HG03469 (cell line): ENCODE data around the gene KCTD5.

Experiments
- ATAC-seq: cut with Tn5 transposase; IDR thresholded peaks from one replicate; pipeline ENCODE4 v1.9.1; 2021; ENCODE audit warnings: mild to moderate bottlenecking, moderate library complexity, moderate number of reproducible peaks; ENCODE audit not compliant: unreplicated experiment

Gene KCTD5

DNA sequence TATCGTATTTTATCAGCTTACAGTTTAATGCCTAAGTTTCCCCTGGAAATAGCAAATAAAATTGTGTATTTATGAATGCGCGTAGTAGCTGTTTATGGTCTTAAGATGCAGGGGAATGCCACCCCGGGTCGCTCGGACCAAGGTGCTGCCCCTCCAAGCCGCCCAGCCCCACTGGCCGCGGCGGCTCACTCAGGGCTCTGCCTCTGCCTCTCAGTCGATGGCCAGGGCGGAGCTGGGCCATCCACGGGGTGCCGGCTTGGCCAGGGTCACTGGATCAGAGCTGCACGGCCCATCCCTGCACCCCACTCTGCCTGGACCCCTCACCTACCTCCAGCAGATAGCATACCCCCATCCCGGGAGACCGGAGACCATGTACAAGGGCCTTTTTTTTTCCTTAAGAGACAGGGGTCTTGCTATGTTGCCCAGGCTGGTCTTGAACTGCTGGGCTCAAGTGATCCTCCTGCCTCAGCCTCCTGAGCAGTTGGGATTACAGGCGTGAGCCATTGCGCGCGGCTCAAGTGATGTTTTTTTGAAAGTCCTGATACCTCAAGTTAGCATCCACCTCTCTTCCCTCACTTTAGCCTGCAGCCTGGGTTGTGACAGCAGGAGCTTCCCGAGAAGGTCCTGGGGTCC, 26.7 kb downstream of the KCTD5 start:
- ATAC-seq = no peak

DNA sequence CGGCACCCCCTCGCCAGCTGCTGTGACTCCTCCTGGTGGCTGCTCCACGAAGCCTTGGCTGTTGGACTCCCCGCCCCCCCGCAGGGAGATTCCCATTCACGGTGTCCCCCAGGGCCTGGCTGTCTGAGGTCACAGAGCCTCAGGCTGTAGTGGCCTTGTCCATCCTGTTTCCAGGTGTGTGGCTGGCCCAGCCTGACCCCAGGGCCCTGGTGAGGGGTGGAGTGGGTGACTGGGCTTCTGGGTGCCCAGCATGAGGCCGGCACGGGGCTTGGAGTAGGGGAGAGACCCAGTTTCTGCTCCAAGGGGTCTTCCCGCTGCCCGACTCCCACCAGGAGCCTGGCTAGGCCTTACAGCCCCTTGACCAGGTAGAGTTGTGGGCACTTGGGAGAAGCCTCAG, 27.3 kb downstream of the KCTD5 start:
- no peak for ATAC-seq

DNA sequence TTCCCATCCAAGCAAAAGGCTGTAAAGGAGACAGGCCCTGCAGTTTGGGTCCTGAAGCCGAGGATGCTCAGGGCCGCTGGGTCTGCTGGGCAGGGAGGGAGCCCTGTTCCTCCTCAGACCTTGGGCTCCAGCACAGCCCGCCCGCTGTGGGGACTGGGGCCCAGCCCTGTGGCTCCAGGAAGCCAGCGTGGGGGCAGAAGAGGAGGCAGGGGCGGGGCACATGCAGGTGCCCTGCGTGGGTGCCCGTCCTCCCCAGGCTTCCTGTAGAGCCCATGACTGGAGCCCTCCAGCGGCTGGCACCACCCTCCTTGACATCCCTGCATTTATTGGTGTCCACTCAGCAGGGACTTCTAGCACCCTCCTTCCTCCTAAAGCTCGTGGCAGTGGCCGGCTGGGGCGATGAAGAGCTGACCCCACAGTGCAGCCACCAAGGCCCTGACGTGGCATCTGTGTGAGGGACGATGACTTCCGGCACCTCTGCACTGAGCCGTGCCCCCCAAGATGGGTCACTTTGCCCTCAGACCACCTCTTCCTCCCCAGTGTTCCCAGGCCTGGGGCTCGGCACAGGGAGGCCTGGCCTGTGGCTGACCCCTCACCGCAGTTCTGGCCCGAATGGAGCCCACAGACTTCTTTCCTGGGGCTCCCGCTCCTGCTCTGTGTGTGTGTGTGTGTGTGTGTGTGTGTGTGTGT, 27.8 kb downstream of the KCTD5 start:
- no peak for ATAC-seq

DNA sequence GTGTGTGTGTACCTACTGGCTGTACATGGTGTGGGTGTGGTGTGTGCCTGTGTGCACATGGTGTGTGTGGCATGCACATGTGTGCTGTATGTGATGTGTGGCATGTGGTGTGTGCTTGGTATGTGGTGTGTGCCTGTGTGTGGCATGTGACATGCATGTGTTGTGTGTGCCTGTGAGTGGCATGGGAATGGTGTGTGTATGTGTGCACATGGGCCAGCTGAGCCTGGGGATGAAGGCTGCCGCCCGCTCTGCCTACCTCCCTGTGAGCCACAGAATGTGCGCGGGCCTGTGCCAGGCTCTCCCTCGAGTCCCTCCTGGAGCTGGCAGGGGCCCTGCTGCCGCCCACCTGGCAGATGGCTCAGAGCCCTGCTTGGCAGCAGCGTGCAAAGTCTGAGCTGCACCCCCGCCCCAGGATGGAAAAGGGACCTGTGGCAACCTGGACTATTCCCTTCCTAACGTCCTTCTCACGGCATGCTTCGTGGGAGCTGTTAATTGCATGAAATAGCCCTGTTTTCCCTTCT, 28.4 kb downstream of the KCTD5 start:
- no peak for ATAC-seq

DNA sequence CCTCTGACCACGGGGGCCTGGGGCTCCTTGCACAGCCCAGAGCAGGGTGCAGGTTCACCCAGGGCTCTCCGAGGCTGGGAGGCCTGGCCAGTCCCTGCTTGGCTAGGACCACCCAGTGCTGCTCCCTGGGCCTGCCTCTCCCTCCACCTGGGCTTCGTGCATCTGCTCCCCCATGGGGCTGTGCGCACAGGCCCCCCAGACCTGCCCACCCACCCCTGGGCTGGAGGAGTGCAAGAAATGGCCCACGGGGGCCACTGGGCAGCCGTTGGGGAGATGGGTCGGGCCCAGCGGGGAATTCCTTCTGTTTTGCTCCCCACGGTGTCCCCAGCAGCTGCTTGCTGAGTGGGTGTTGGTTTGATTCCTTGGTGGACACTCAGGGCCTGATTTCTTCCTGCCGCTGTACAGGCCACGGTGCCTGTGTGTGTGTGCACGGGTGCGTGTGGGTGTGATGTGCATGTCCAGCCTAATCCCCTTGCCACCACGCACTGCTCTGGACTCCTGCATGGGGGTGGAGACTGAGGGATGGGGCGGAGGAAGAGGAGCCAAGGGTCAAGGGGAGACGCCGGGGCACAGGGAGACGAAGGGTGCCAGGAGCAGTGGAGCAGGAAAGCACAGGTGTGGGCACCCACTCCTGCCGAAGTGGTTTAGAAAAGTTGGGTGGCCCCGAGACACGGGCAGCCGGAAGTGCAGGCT, 29.2 kb downstream of the KCTD5 start:
- ATAC-seq = no peak

DNA sequence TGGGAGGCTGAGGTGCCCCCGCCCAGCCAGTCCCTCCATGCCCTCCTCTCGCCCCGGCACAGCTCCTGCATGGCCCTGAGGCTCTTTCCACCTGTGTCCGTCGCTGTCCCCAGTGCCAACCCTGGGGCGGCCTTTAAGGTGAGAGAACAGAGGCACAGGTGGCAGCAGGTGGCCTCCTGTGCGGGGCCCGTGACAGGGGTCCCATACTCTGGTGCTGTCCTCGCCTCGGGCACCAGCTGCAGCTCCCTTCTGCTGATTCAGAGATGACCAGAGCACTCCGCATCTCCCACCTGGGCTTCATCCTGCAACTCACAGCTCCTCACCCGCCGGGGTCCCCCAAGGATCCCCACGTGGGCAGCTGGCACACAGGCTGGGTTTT, 29.7 kb downstream of the KCTD5 start:
- no peak for ATAC-seq

DNA sequence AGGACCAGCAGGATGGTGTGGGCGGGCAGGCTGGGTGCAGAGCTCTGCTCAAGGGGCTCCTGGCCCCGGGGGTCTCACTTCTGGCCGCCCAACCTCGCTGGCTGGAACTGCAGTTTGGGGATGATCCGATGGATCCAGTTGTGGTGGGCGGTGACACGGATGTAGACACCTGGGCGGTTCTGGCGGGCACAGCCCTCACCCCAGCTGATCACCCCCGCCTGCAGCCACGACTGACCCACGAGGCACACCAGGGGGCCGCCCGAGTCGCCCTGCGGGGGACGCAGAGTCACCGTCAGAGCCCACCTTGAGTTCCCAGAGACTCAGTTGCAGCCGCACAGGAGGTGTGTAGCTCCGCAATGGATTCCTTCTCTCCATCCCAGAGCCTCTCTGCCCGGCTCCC, 30.2 kb downstream of the KCTD5 start:
- no peak for ATAC-seq

DNA sequence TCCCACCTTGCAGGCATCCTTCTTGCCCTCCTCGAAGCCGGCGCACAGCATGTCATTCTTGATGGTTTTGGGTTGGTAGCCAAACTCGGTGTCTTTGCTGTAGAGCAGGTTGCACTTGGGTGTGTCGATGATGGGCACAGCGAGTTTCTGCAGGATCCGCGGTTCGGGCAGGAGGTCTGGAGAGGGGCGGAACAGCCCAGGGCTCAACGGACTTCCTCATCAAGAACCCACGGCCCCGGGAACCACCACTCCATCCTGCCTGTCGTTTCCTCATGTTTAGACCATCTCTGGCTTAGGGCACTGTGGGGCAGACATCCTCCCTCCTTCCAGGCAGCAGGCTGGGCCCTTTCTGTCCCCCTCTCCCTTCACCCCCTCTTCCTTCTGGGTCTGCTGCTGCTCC, 31.2 kb downstream of the KCTD5 start:
- ATAC-seq = no peak

DNA sequence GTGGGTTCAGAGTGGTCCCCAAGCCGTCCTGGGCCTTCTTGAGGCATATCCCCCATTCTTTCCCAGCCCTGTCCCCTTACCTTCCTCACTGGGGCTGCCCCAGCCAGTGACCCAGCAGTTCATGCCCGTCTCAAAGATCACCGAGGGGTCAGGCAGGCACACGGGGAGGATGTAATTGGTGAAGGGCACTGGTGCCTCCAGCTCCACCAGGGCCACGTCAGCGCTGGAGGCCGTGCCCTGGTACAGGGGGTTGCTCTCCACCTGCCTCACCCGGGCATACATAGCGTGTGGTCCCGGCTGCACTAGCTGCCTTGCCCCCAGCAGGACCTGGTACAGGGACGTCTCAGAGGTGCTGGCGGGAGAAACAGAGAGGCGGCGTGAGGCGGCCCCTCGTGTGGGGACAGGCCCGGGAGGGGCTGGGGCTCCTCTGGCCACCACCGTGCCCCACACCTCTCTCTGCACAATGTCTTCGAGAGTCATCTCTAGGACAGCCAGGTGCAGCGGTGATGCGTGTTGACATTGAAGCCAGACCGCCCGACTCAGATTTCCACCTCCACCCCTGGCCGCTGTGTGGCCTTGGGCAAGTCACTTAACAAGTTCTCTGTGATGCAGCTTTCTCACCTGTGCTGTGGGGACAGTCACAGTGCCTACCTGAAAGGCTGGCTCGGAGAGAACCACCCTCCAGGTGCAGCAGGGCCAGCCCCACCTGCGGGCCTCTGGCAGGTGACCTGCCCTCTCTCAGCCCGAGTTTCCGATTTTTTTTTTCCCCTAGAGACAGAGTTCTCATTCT, 31.9 kb downstream of the KCTD5 start:
- ATAC-seq = no peak

DNA sequence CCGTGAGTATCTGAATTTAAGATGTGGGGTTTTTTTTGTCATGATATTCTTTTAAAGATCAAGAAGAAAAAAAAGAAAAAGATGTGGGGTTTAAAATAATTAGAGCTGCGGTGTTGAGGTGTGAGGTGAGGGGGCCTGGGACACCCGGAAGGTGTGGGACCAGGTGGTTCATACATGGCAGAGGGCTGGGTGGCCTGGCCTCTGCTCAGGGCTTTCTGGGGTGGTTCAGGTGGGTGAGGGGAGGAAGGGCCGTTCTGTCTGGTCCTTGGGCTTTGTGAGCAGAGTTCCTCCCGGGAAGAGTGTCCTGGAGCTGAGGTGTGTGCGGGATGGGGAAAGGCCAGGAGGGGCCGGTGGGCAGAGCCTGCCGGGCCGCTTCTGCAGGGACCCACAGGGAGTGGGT, 32.7 kb downstream of the KCTD5 start:
- no peak for ATAC-seq

DNA sequence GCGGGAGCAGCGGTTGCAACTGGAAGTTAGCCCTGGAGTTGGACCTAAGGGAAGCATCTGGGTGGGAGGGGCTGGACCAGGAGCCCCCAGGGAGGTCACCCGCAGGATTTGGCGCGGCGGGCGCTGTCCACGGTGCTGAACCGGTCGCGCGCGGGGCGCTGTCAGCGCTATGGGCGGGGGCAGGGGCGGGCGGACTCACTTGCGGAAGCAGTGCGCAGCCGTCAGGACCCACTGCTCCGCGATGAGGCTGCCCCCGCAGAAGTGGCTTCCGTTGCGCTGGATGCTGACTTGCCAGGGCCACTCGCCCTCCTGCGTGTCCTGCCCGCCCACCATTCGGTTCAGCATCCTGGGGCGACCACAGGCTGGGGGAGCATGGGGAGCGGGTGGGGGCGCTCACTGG, 33.2 kb downstream of the KCTD5 start:
- no peak for ATAC-seq

DNA sequence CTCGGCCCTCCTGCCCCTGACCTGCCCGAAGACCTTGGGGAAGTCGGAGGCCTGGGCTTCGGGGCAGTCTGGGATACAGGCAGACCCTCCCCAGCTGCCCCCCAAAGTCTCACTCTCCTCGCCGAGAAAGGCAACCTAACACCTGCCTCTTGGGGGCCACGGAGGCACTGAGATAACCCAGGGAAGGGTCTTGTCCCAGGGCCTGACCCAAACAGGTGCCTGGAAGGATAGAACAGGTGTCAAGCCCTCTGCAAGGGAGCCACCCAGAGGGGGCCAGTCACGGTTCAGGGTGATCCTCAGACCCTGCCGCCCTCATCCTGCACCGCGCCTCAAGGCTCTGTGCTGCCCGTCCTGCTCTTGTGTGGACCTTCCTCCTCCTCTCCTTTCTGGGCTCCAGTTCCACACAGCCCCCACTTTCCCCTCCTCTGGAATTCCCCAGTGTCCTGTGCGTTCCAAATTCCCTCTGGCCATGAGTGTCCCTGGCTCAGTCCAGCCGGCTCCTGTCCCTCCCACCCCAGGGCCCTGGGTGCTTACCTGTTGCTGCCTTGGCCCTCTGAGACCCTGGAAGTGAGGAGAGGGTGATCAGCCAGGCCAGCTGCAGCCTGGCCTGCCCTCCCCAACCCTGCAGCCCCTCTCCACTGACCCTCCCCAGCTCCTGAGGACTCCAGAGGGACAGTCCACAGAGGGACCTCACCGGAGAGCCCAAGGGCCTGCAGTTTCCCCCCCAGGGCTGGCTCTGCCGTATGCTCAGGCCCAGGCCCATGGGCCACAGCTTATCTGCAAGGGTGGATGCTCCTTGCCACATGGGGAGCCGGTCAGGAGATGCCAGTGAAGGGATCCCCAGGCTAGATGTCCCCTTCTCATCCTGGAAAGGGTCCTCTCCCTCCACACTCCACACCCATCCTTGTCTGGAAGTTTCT, 33.9 kb downstream of the KCTD5 start:
- no peak for ATAC-seq

DNA sequence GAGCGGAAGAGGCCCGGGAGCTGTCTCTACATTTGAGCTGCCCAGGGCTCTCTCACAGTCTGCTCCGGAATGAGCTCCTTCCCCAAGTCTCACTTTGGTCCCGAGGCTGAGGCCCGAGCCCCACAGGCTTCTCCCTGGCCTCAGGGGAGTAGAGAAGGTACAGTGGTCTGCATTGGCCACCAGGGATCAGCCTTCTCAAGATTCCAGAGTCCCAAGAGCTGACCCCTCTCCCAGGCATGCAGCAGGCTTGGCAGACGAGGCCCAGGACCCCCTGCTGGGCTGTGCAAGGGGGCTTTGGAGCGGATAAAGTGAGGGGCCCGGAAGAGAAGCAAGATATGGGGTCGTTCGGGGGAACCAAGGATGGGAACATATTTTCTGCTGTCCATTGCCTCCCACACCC, 34.6 kb downstream of the KCTD5 start:
- ATAC-seq = no peak

DNA sequence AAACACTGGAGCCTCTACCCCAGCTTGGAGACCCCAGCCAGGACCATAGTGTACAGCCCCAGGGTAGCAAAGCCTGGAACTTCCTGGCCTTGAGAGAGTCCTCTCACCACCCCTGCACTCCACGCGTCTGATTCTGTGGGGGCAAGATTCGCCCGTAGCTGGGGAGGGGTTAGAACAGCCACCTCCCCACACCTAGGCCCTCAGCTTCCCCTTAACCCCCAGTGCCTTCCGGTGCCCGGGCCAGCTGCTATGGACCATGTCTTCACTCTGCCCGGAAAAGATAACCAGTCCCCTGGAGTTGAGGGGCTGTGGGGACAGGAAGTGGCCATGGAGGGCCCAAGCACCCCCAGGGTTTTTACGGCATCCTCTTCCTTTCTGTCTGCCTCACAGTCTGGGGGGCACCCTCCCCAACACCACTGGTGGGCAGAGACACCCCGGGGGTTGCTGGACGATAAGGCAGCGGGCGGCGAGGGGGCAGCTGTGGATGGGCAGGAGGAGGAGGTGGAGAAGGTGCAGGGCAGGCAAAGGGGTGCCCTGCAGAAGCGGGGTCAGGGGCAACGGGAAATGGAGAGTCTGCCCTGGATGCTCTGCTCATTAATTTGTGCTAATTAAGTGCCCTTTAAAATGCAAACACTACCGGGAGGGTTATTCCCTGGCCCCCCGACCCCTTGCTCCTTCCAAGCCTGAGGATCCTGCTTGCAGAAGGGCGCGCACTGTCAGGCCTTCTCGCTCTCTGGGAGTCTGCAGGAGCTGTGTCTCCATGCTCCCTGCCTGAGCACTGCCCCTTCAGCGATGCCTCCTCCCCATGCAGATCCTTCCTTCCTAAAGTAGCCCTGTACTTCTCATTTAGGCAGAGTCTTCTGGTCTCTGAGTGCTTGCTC, 35.3 kb downstream of the KCTD5 start:
- no peak for ATAC-seq

DNA sequence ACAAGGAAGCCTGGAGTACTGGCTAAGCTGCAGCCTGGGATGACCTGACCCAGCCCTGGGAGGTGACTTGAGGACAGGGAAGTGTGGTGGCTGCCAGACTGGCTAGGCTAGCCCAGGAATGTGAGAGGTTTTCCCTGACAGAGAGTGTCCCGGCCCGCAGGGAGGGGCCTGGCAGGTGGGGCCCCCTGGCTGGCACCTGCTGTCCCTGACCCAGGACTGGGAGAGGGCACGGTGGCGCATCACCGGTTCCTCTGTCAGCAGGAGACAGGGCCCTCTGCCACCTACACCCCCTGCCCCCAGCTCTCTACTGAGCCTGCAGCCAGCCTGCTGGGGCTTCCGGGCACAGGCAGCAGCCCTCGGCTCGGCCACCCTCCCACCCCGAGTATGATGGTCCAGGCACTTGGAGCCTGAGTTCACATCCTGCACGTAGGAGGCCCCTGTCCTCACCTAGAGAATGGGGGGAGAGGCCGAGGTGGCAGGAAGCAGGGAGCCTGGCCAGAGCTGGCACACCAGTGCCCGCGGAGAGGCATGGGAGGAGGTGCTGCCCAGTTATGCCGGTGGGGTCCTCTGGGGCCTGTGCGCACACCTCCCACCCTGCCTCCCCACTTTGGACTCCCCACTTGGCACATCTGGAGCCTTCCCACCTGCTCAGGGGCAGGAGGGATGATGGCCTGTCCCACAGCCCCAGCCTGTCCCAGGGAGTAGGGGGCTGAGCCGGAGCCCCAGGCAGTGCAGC, 37.2 kb downstream of the KCTD5 start:
- no peak for ATAC-seq

DNA sequence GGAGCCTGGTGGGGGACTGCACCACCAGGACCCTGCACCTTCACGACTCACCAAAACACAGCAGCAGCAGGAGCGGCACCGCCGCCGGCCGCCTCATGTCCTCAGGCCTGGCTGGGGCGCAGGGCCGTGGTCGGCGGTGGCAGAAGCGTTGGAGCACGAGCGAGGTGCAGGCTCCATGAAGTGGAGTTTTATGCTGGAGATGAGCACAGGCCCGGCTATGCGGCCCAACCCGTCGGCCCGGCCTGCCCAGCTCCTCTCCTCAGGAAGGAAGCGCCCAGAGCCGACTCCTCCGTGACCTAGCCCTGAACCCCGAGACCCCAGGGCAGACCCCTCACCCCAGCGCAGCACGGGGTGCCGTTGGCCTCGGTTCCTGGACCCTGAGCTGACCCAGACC, 37.7 kb downstream of the KCTD5 start, which contains the start of gene PRSS27:
Gene PRSS27, minus strand, starts transcription at position 161 of the 394 bp plus-strand sequence. Its CDS starts 64 bp downstream, at position 97.
- ATAC-seq = no peak

DNA sequence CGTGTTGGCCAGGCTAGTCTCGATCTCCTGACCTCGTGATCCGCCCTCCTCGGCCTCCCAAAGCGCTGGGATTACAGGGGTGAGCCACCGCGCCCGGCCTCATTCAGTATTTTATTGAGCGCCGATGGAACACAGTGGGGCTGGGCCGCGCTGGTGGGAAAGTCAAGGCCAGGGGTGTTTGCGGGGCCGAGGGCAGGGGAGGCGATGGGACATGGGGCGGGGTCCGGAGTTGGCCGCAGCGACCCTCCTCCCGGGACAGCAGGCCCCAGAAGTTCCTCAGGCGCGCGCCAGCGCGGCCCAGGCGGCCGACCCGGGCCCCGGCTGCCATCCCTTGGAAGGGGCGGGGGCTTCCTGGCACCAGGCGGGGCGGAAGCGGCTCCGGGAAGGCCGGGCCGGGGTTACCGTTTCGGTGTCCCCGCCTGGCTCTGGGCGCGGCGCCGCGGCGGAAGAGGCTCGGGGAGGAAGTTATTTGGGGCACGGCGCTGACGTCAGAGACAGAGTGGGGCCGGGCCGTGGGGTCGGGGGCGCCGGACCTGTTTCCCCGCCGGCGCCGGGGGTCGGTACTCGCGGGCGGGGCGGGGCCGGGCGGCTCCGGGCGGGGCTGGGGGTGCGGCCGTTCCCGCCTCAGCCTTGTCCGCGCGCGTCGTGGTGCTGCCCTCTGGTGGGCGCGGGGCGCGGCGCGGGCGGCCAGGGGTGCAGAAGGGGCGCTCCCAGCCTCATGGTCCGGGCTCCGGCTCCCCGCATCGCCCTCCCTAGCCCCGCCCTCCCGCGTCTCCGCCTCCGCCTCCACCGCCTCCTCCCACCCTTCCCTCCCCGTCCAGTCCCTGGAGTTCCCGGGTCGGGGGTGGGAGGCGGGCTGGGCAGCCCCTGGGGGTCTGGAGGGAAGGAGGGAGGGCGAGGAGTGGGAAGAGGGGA, 38.7 kb downstream of the KCTD5 start:
- no peak for ATAC-seq
